Hypothalamus (tissue), 51 donors: ENCODE data around the gene PPAN.

Experiments used
- DNase-seq, 51 donors: peaks; one replicate each; lab custom pipeline; 2025; lab: John Stamatoyannopoulos, UW

The PPAN gene

DNA sequence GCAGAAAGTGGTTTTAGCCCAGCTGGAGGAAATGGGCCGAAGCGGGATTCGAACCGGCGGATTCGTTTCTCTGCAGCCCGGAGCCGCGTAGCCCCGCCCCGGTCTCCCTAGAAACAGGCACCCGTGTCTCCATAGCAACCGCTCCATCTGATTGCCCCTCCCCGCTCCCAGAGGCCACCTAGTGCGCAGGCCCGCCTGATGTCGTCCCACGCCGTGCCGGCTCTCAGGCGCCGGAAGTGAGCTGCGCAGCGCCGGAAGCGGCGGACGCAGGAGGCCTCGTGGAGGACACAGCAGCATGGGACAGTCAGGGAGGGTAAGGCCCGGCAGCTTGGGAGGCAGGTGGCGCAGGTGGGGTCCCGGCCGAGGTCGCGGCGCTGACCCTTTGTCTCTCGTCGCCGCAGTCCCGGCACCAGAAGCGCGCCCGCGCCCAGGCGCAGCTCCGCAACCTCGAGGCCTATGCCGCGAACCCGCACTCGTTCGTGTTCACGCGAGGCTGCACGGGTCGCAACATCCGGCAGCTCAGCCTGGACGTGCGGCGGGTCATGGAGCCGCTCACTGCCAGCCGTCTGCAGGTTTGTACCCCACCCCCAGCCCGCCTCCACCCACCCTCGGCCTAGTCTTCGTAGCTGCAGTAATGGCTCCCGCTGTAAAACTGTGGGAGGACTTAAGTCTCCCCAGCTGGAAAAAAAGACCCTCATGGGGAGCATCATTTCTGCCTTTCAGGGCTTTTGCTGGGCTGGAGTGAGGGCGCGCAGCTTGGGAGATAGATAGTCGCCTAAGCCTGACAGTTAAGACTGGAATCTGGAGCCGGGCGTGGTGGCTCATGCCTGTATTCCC lies at the start of gene PPAN:
TSS of gene PPAN (plus strand) at position 263 of the 837 bp plus-strand sequence. CDS start at position 296, 33 bp downstream.
- peak; percentile 77 to 98 (median 96) for DNase-seq

DNA sequence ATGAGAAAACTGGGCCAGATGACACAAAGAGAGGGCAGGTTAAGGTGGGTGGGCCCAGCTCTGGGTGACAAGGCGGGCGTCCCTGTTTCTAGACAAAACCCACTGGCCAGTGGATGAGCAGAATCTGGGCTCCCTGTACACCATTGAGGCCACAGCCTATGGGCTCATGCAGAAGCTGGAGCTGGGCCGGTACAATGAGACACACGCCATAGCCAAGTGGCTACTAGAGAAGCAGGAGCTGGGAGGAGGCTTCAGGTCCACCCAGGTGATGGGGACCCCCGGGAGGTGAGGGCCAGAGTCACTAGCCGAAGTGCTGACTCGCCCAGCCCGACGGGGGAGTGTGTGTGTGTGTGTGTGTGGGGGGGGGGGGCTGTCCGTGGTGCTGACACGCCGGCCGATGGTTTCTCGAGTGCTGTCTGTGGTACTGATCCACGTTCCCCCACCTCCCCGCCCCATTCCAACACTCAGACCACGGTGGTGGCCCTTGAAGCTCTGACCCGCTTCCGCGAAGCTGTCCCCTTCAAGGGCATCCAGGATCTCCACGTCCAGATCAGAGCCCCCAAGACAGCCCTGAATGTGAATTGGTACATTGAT lies 44.3 kb upstream of the PPAN start:
- no peak for DNase-seq

GRCh38 chr19:10068205-10068604 lies 38.0 kb upstream of the PPAN start:
- no peak for DNase-seq

DNA sequence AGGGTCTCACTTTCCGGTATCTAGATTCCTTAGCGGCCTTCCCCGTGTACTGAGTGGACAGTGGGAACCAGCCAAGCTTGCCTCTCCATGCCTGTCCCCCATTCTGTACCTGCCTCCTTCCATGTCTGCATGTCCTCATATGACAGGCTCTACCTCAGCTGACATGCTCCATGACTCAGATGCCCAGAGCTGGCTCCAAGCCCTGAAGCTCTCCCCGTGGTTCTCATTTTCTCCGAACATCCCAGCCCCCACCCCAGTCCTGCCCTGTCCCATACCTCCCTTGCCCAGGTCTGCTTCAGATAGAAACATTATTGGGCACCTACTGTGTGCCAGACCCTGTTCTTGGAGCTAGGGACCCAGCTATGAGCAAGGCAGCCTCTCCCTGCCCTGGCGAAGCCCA lies 37.1 kb upstream of the PPAN start:
- DNase-seq, result no peak

DNA sequence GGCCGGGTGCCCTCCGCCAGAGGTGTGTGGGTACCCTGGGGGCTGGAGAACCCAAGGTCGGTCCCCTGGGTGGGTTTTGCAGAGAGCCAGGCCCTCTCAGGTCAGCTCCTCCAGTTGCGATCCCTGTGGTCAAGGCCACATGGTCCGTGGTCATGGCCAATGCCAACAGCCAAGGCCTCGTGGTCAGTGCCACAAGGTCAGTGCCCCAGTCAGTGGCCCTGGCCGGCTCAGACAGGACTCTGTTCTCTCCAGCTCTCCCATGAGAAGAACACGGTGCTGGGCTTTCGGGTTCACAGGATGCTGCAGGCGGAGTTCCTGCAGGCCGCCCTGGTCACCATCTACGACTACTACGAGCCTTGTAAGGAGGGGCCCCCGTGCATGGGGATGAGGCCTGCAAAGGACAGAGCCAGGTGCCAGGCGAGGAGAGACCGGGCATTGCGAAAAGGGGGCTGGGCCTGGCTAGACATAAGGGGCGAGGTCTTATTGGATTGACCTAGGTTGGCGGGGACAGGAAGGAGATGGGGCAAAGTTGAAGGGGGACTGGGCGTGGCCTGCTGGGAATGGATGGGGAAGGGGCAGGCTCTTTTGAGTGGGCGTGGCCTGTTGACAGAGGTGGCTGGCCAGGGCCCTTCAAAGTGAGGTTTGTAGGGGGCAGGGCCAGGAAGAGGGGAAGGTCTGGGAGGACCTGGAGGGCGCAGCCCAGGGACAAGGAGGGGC lies 35.3 kb upstream of the PPAN start:
- DNase-seq, result no peak

DNA sequence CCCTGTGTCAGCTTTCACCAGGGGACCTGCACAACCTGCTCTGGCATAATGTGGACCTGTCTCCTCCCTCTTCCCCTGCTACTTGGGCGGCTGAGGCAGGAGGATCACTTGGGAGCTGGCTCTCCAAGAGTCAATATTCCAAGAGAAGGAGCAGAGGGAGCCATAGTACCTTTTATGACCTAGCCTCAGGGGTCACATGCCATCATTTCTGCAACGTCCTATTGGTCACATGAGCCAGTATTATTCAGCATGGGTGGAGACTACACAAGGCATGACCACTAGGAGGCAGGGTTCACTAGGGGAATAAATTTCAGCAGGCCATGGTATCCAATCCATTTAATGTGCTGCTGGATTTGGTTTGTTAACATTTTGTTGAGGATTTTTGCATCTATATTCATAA lies 32.0 kb upstream of the PPAN start:
- DNase-seq, result no peak

- no peak for DNase-seq
Observed at GRCh38 chr19:10076535-10076934, 29.6 kb upstream of the PPAN start.

DNA sequence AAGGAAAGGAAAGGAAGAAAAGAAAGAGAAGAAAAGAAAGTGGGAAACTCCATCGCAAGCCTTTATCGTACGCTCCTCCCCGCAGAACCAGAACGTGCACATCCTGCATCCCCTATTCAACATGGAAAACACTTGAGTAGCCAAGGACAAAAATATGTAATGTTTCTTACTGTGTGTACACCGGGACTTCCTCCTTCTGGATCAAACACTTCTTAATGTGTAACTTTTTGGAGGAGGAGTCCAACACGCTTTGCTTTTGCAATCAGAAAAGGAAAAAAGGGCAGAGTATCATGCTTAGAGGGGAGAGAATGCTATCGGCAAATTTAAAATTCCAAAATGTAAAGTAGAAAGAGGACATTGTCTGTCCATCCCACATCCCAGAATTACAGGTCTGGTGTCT lies 27.8 kb upstream of the PPAN start:
- DNase-seq, result no peak

- no peak for DNase-seq
Observed at GRCh38 chr19:10079031-10079453, 27.1 kb upstream of the PPAN start.

- no peak for DNase-seq
Observed at GRCh38 chr19:10083911-10084310, 22.3 kb upstream of the PPAN start.

DNA sequence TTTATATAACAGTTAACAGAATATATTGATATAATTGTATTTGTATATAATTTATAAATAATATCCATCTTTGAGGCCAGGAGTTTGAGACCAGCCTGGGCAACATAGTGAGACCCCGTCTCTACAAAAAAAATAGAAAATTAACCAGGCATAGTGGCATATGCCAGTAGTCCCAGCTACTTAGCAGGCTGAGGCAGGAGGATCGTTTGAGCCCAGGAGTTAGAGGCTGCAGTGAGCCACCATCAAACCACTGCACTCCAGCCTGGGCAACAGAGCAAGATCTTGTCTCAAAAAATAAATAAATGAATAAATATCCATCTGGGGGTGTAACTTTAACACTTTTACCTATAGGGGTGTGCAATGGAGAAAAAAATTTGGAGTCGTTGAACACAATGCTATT lies 21.4 kb upstream of the PPAN start:
- DNase-seq, result no peak

DNA sequence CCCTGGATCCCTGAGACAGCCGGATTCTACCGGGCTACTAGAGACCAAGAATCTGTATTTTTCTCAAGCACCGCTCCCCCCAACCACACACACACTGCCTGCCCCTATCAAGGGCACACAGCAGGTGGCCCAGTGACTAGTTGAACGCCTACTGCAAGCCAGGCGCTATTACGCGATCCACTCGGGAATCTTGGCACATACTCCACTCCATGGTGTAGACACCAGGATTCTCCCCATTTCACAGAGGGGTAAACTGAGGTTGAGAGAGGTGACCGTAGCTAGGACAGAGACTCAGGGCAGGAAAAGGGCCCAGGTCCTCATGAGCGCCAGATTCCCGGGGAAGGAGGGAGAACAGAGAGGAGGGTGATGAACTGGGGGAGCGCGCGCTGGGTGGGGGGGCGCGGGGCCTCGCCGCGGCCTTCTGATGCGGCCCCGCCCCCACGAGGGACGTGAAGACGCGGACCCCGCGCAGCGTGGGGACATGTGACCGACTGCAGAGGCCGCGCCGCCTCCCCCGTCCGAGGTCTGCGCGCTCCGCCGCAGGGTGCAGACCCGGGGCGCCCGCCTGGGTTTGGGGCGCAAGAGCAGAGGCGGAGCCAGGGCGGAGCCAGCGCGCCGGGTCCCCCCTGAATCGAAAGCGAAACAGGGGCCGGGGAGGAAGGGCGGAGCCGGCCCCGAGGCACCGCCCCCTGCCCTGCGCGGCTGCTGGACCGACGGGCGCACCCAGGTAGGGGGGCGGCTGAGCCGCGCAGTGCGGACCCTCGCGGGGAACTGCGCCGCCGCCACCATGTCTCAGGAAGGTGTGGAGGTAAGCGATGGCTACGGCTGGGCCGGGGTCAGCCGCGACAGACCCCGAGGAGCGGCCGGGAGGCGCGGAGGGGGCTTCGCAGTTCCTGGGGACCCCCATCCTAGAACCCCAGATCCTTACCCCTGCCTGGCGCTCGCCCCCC lies 20.2 kb upstream of the PPAN start, which contains the start of gene SHFL:
TSS of gene SHFL (plus strand) at position 677 of the 950 bp plus-strand sequence. CDS start at position 788, 111 bp downstream.
- DNase-seq, result peak in 43 of 51 donors; percentile 7 to 69 (median 38)

DNA sequence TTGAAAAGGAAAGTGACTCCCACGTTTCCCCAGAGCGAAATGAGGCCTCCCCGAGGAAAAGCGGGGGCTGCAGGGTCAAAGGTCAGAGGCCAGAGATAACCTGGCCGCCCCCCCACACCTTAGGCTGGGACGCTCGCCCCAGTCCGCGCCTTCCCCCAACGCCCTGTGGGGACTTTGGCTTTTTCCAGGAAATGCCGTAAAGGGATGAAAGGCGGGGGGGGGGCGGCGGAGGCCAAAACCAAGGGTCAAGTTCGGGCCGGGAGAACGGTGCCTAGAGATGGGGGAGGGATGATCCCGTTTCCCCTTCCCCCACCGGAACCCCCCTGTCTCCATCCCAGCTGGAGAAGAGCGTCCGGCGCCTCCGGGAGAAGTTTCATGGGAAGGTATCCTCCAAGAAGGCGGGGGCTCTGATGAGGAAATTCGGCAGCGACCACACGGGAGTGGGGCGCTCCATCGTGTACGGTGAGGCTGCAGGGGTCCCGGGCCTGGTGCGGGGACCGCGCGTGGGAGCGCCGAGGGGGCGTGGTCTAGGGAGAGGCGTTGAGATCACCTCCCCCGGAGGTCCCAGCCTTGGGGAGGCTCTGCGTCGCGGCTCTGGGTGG lies 19.5 kb upstream of the PPAN start:
- no peak for DNase-seq

GRCh38 chr19:10087296-10088061 lies 18.7 kb upstream of the PPAN start:
- DNase-seq, result no peak

- DNase-seq, result no peak
Observed at GRCh38 chr19:10088949-10089554, 17.1 kb upstream of the PPAN start.

- DNase-seq, result no peak
Observed at GRCh38 chr19:10089801-10090375, 16.3 kb upstream of the PPAN start.

DNA sequence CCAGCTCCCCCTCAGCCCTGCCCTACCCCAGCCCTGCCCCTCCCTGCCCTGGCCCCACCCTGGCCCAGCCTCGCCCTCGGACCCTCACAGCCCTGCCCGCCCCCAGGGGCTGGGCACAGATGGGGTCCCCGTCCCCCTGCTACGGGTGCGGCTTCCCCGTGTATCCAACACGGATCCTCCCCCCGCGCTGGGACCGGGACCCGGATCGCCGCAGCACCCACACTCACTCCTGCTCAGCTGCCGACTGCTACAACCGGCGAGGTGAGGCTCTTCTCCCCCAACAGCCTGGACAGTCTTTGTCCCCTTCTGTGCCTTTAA lies 14.8 kb upstream of the PPAN start:
- no peak for DNase-seq

- no peak for DNase-seq
Observed at GRCh38 chr19:10091895-10092641, 14.1 kb upstream of the PPAN start.
